DMS153 treated with DMSO at 0.1 percent for 48 hours (cell line): ENCODE data around the gene ZNHIT6.

Source experiments
- DNase-seq: peaks from one replicate; lab custom pipeline; 2025; ENCODE audit not compliant: unreplicated experiment; lab: John Stamatoyannopoulos, UW

Gene ZNHIT6

DNA sequence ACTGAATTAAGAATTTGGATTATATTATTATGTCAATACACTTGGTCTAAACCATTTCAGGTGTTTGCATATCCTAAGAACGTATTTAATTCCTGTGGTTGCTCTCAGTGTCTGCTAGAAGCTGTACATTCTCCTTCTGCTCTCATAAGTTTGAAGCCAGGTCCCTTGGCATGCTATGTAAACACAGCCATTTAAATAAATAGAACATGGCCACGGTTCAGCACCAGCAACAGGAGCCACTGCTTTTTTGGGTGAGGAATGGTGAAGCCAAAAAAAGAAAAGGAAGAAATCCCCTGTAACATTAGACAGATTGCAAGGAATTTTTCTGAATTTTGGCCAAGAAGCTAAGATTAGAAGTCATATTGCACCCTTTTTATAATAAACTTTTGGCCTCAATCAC lies 108.6 kb downstream of the ZNHIT6 start:
- DNase-seq, result no peak
